GM19328 (cell line): ENCODE data around the gene ZNF302.
"Not testable (repeated sequence)": the region's sequence is repeated elsewhere in the genome, so short reads cannot be mapped to it uniquely, and the experiment has no call there.

Source experiments
- ATAC-seq: cut with Tn5 transposase; IDR thresholded peaks from one replicate; pipeline ENCODE4 v1.9.1; 2021; ENCODE audit warnings: mild to moderate bottlenecking, moderate library complexity; ENCODE audit not compliant: unreplicated experiment

The ZNF302 gene

DNA sequence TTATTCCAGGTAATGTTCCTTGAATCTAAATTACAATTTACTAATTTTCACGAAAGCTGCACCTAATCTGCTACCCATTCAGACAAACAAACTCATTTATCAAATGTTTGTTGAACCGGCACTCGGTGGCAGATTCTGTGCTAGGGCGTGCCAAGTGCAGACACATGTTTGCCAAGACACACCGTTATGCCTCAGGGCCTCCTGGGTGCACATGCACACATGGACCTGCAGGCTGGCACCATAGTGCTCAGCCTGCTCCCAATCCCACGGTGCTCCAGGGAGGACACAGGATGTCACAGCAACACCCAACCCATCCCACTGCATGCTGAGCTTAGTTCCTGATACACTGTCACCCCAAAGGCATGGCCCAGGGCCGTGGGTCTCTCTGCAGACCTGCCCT, 8.2 kb upstream of the ZNF302 start:
- no peak for ATAC-seq

GRCh38 chr19:34671972-34672371, 5.5 kb upstream of the ZNF302 start:
- no peak for ATAC-seq

DNA sequence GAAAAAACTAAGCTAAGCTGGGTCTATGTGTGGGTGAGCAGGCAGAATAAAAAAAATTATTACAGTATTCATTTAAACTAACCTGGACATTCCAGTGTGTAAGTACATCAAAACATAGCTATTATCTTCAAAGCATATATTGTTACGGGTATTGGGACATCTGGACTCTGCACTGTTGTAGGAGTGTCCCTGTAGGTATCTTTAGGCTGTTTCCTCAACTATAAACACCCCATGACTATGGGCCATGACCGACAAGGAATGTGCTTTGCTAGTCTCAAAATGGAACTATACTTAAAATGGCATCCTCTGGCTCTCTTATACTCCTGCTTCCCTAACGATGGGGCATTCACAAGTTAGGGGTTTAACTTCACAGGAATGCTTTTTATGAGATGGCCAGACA, 3.9 kb upstream of the ZNF302 start:
- ATAC-seq: no peak

DNA sequence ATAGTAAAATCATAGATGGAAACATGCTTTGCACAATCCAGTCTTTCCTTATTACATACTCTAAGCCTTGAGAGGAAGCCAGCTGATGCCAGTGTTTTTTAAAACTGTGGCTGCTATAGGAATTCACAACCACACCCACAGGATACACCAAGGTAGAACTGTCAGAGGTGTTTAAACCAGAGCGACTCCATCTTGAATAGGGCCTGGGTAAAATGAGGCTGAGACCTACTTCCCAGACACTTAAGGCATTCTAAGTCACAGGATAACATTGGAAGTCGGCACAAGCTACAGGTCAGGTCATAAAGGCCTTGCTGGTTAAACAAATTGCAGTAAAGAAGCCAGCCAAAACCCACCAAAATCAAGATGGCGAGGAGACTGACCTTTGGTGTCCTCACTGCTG, 2.2 kb upstream of the ZNF302 start:
- no peak for ATAC-seq

DNA sequence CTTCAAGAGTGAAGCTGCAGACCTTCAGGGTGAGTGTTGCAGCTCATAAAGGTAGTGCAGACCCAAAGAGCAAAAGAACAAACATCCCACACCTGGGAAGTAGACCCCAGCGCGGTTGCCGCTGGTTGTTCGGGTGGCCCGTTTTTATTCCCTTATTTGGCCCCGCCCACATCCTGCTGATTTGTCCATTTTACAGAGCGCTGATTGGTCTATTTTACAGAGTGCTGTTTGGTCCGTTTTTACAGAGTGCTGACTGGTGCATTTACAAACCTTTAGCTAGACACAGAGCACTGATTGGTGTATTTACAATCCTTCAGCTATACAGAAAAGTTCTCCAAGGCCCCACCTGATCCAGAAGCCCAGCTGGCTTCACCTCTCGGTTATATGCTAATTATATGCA, 1.6 kb upstream of the ZNF302 start:
- ATAC-seq: no peak

DNA sequence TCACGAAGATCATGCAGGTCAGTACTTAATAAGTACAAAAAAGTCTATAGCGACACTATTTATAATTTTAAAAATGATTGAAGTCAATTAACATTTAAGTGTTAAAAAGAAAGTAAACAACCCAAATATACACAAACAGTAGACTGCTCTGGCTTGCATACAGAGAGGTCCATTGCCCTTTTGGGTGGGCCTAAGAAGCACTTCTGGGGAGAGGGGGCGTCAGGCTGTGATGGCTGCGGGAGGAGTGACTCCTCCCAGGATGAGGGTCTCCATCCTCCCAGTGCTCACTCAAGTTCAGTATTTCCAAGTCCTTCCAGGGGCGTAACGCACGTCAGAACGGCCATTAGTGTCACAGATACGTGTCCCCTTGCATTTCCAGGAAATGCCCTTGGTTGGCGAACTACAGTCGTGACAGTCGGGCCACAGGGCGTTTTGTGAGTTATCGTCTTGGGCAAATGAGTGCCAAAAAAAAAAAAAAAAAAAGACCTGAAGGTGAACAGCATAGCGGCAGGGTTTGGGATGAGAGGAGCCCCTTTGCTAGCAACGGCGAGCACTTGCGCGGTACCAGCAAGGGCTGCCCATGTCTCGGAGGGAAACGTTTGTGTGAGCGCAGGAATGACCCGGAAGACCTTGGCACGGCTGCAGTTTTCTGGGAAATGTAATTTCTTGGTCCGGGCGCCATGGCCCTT, 637 bp upstream of the ZNF302 start, which contains the start of gene SCGB2B2:
TSS of gene SCGB2B2 (minus strand) at position 463 of the 689 bp plus-strand sequence. CDS start 82,596 bp downstream, outside the sequence.
- ATAC-seq: peak; percentile 42

GRCh38 chr19:34678085-34678412, 571 bp downstream of the ZNF302 start:
- no peak for ATAC-seq

DNA sequence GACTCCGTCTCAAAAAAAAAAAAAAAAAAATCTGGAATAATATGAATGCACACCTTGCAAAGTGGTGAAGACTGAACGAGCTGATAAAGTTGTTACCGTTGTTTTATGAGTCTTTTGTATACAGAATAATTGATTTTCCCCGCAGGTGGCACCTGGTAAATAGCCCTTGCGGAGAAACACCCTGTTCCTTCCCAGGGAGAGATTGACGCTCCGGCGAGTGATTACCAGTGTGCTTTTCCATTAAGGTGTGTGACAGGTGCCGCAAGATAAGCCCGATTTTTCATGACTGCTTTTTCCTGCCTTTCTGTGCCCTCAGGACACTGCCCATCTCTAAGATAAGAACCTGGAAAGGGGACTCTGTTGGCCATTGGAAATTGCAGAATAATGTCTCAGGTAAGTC, 943 bp downstream of the ZNF302 start:
- no peak for ATAC-seq

- ATAC-seq: no peak
Measured at GRCh38 chr19:34681478-34681877, 4.0 kb downstream of the ZNF302 start.

DNA sequence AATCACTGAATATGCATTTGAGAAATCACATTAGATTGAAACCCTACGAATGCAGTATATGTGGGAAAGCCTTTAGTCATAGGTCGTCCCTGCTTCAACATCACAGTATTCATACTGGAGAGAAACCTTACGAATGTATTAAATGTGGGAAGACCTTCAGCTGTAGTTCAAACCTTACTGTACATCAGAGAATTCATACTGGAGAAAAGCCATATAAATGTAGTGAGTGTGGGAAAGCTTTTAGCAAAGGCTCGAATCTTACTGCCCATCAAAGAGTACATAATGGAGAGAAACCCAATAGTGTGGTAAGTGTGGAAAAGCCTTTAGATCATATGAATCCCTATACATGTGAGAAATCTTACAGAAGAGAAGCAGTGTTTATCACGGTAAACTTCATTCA, 7.8 kb downstream of the ZNF302 start:
- ATAC-seq: not testable (repeated sequence)

GRCh38 chr19:34686455-34686854, 9.0 kb downstream of the ZNF302 start:
- no peak for ATAC-seq

DNA sequence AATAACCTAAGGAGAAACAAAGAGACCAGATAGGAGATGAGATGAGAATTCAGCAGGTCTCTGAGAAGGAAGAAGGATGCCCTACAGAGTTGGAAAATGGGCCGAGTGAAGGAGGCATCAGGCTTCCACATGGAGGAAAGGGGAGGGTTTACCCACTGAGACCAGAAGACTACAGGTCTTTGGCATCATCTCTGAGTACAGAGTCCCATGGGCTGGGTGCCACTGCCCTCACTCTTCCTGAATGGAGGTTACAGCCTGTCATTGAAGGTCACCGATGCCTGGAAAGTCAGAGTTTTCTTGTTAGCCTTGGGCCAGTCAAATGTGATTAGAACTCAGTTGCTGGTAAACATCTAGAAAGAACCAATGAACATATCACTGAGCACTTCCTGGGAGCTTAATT, 9.9 kb downstream of the ZNF302 start:
- no peak for ATAC-seq

DNA sequence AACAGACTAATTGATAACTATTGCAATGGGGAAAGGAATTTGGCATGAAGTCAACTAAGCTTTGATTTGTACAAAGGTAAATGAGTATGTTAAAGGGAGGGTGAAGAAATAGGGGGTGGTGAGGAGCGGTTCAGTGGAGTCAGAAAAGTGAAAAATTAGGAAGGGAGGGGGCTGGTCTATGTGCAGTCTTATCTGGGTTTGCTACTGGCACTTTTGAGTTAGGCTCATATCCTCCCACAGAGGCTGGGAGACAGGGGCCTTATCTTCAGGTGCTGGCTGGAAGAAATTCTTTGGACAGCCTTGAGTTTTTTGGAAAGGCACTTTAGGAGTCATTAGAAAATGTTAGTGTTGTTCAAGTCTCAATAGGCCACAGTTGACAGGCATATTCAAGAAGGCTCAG, 11.1 kb downstream of the ZNF302 start:
- no peak for ATAC-seq

DNA sequence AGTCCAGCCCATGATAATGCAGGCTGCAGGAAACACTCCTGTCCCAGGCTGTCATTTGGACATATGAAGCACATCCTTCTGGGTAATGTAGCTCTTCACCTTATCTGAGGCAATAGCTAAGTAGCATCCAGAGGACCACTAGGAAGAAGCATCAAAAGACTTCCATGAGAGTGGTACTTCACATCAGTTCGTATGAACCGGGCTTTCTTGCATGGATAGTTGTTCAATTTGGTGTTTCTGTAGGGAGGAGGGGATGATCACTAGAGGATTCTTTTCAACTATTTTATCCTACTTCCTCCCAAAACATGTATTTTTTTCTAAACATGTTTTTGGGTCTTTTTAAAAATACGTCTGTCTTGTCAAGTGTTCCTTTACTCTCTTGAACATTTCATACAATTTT, 12.9 kb downstream of the ZNF302 start:
- ATAC-seq: no peak

- ATAC-seq: no peak
Measured at GRCh38 chr19:34692549-34692948, 15.1 kb downstream of the ZNF302 start.

DNA sequence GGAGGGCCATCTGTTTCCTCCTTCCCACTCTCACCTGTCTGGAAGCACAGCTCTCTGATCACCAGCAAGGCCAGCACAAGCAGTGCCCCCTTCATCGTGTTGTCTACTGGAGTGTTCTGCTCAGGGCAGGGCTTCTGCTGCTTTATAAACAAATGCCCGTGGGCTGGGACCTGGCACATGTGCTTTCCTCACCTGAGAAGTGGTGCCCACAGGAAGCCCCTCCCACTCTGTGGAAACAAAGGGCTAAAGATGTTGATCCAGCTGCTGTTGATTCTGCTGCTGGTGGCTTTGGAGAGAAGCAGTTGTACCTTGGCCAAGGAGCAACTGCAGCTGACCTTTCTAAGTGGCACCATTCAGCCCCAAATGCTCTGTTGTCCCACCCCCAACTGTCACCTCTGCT, 30.2 kb downstream of the ZNF302 start:
- no peak for ATAC-seq

- no peak for ATAC-seq
Measured at GRCh38 chr19:34711890-34712289, 34.4 kb downstream of the ZNF302 start.

GRCh38 chr19:34712395-34713261, 35.1 kb downstream of the ZNF302 start:
- ATAC-seq: no peak

DNA sequence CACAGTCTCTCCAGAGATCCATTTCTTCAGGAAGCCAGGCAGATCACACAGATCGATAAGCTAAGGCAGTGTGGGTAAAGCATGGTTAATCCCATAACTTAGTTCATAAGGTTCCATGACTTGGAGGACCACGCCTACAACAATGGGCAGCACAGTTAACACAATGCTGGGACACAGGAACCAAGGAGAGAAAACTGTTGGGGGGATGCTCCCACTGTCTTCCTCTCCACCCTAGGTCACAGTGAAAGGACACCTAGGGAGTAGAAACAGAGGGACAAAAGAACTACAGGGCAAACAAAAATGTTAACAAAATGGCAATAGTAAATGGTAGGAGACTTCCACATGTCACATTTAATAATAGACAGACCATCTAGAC, 35.8 kb downstream of the ZNF302 start:
- ATAC-seq: no peak

DNA sequence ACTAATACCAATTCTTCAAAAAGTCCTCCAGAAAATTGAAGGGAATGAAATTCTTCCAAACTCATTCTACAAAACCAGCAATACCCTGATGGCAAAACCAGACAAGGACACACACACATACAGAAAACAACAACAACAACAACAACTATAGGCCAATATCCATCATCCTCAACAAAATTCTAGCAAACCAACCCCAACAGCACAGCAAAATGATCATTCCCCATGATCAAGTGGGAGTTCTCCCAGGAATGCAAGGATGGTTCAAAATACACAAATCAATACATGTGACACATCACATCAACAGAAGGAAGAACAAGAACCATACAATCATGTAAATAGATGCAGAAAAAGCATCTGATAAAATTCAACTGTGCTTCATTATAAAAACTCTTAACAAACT, 37.9 kb downstream of the ZNF302 start:
- ATAC-seq: no peak

- ATAC-seq: no peak
Measured at GRCh38 chr19:34722353-34722752, 44.9 kb downstream of the ZNF302 start.

DNA sequence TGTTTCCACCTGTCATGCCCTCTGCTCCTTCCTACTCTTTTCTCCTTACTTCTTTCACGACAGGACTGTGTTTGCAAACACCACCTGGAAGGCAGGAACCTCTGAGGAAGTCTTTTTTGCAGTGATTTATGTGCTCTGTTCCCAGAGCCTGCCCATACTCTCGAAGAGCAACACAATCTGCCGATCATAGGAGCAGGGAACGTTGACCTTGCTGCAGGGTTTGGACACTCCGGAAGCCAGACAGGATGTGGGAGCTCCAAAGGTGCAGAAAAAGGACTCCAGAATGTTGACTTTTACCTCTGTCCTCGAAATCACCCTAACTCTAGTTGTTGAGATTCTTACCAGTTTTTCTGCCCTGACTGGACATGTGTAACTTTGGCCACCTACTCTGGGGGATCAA, 47.9 kb downstream of the ZNF302 start:
- no peak for ATAC-seq
